ENCODE results near the gene SYNE2. TPM values are rescaled to one million over a fixed set of nuclear protein-coding genes. Genes with fewer than 3 reads are reported as not detected.

The SYNE2 gene
- total RNA-seq, 4 donors from 2014 or later = 314 to 379 (median 342) TPM

GRCh38 chr14:63986789-63987533 is 134.2 kb downstream of the SYNE2 start:
- H3K36me3 ChIP-seq = peaks cover 0 to 11% of the 10 kb centered on the region in 2 donors
- no peaks in the 10 kb centered on the region for H3K9me3 ChIP-seq
- no peaks in the 10 kb centered on the region for H3K27me3 ChIP-seq
- no peak overlapping the region for H3K4me3 ChIP-seq (replicated peaks in 1 of 3)
- H3K4me1 ChIP-seq = no peaks in the 10 kb centered on the region
- intact Hi-C loops (cut with DNase I) = no loop called here
- TF ChIP-seq CTCF (IDR thresholded peaks at IDR 0.05) = no peak
- WGBS, 2 donors = 95 to 97% methylated on average over 15 of the region's 15 CpGs
- no peak overlapping the region for H3K27ac ChIP-seq
- DNase-seq = no peak

GRCh38 chr14:63988579-63988978 is 135.8 kb downstream of the SYNE2 start:
- intact Hi-C loops (cut with DNase I) = no loop called here
- H3K36me3 ChIP-seq = peaks cover 0 to 15% of the 10 kb centered on the region in 2 donors
- TF ChIP-seq CTCF (IDR thresholded peaks at IDR 0.05) = no peak
- TF ChIP-seq POLR2A (IDR thresholded peaks at IDR 0.05) = no peak

GRCh38 chr14:63991833-63992232 is 139.0 kb downstream of the SYNE2 start:
- no peak overlapping the region for H3K4me3 ChIP-seq (replicated peaks in 1 of 3)
- TF ChIP-seq CTCF (IDR thresholded peaks at IDR 0.05) = no peak
- TF ChIP-seq POLR2A (IDR thresholded peaks at IDR 0.05) = no peak
- peaks cover under 1 to 16% of the 10 kb centered on the region in 2 donors for H3K36me3 ChIP-seq
- WGBS, 2 donors = 92 to 93% methylated on average over 7 of the region's 7 CpGs
- intact Hi-C loops (cut with DNase I) = loop anchor here (10.0 kb wide), 1 partner anchor 187 kb away; no protein-coding TSS in a partner anchor
- no peaks in the 10 kb centered on the region for H3K9me3 ChIP-seq
- peaks cover 0 to 4% of the 10 kb centered on the region in 2 donors for H3K4me1 ChIP-seq
- no peak for DNase-seq
- H3K27ac ChIP-seq = no peak overlapping the region
- no peaks in the 10 kb centered on the region for H3K27me3 ChIP-seq

More at GRCh38 chr14:63988579-63988978, 135.8 kb downstream of the SYNE2 start:
- Histone ChIP-seq H3K4me1 (no peaks in the 10 kb centered on the region), H3K4me3 (replicated peaks in 1 of 3) (no peak overlapping the region), H3K27me3 (no peaks in the 10 kb centered on the region), H3K27ac (no peak overlapping the region), H3K9me3 (no peaks in the 10 kb centered on the region)
- 89 to 92% methylated on average over 4 of the region's 4 CpGs for WGBS, 2 donors
- DNase-seq = no peak

DNA sequence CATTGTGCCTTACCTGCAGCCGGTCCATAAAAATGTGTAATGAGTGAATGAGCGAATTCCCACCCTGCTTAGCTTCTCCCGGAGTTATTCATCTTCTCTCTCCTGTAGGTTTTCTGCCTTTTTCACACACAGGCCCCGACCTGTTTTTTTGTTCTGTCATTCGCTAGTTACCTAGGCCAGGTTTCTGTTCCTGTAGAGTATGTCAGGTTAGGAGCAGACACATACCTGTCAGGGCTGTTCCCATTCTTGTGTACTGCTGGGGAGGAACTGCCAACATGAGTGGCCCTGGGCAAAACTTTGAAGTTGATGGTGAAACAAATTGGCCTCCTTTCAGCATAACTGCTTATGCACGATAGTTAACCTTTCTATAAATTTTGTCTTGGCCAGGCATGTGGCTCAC is 140.1 kb downstream of the SYNE2 start:
- Histone ChIP-seq H3K27me3 (no peaks in the 10 kb centered on the region), H3K36me3 (peaks cover 11 to 22% of the 10 kb centered on the region in 2 donors), H3K9me3 (no peaks in the 10 kb centered on the region), H3K4me1 (peaks cover 0 to 4% of the 10 kb centered on the region in 2 donors), H3K4me3 (replicated peaks in 1 of 3) (no peak overlapping the region), H3K27ac (no peak overlapping the region)
- DNase-seq = no peak
- TF ChIP-seq POLR2A (IDR thresholded peaks at IDR 0.05) = no peak
- no peak for TF ChIP-seq CTCF (IDR thresholded peaks at IDR 0.05)
- intact Hi-C loops (cut with DNase I) = loop anchor here (10.0 kb wide), 1 partner anchor 188 kb away; no protein-coding TSS in a partner anchor
- whole genome bisulfite sequencing, 2 donors = 93 to 96% methylated on average over 6 of the region's 6 CpGs

DNA sequence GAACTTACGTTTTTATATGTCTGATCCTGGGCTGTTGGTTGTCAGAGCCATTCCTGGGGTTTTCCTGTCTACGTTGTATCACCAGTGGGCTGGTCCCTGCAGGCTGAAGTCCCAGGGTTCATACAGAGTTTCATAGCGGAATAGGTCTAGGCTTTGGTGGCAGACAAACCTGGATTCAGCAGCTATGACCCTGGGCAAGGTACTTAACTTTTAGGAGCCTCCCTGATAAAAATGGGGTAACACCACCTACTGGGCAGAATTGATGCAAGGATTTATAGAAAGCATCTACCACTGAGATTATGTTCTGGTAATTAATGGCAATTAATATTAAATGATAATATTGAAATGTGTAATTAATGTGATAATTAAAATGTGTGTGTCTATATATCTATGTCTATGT is 141.2 kb downstream of the SYNE2 start:
- Histone ChIP-seq H3K9me3 (no peaks in the 10 kb centered on the region), H3K27me3 (no peaks in the 10 kb centered on the region), H3K36me3 (peaks cover 15 to 29% of the 10 kb centered on the region in 2 donors), H3K4me3 (replicated peaks in 1 of 3) (no peak overlapping the region), H3K4me1 (peaks cover 0 to 4% of the 10 kb centered on the region in 2 donors), H3K27ac (no peak overlapping the region)
- DNase-seq = no peak
- TF ChIP-seq CTCF (IDR thresholded peaks at IDR 0.05) = peak in 3 of 6 experiments; percentile 9 to 21 (median 11)
- no peak for TF ChIP-seq POLR2A (IDR thresholded peaks at IDR 0.05)
- intact Hi-C loops (cut with DNase I) = loop anchor here (10.0 kb wide), 1 partner anchor 189 kb away; no protein-coding TSS in a partner anchor
- WGBS, 2 donors = 90 to 93% methylated on average over 3 of the region's 3 CpGs
